SK-N-SH (cell line): ENCODE data around the gene LRMDA. TPM values are rescaled to one million over a fixed set of nuclear protein-coding genes. Genes with fewer than 3 reads are reported as not detected.

Experiments used
- CTCF ChIA-PET: fragments of 300-600, 350-600 bp; formaldehyde crosslinking; extraction: SDS; loops from one replicate; lab custom pipeline; 2021; lab: Yijun Ruan, JAX
- POLR2A ChIA-PET: fragments of 350-600 bp; sonication (Branson Sonifier 250); formaldehyde crosslinking; extraction: SDS; loops from one replicate; lab custom pipeline; 2020; ENCODE audit warnings: antibody characterized with exemption, inconsistent platforms; lab: Yijun Ruan, JAX
- DNase-seq: peaks from one replicate; pipeline ENCODE4 v3.0.0; 2012
- H2AFZ ChIP-seq: fragments of 200-600 bp; sonication (generic); 2 replicates; pipeline ENCODE4 v1.8.1; 2016; ENCODE audit warnings: antibody characterized with exemption, mild to moderate bottlenecking, low read depth
- H3F3A ChIP-seq: fragments of 200-600 bp; sonication (generic); replicated peaks from 2 replicates; pipeline ENCODE3; 2016; ENCODE audit warnings: antibody characterized with exemption, mild to moderate bottlenecking; ENCODE audit not compliant: insufficient read depth
- H3K27ac ChIP-seq, 2 experiments: fragments of 200-500 bp in 1 of 2; fragments of 200-600 bp in 1 of 2; sonication (Bioruptor generic) in 1 of 2; sonication (generic), shearing (Covaris generic) in 1 of 2; 2 replicates each; pipeline versions ENCODE4 v1.5.1 to v1.6.1; 2014 to 2016; ENCODE audit warnings: low read depth in 2 of 2, inconsistent platforms in 1 of 2, low read length in 1 of 2, mild to moderate bottlenecking in 1 of 2, mixed read lengths in 1 of 2
- H3K27me3 ChIP-seq: fragments of 200-600 bp; sonication (generic), shearing (Covaris generic); 2 replicates; pipeline ENCODE4 v1.6.1; 2016; ENCODE audit warnings: mixed run types; ENCODE audit not compliant: insufficient read depth
- H3K36me3 ChIP-seq, 2 experiments: fragments of 200-500 bp in 1 of 2; fragments of 200-600 bp in 1 of 2; sonication (Bioruptor generic) in 1 of 2; sonication (generic) in 1 of 2; replicated peaks in 1 of 2; 2 replicates each; pipeline versions ENCODE3 to v1.5.1; 2014 to 2016; ENCODE audit warnings: low read length in 1 of 2, mild to moderate bottlenecking in 1 of 2; ENCODE audit not compliant: insufficient read depth in 2 of 2, control insufficient read depth in 1 of 2
- H3K4me1 ChIP-seq, 2 experiments: fragments of 200-500 bp in 1 of 2; fragments of 200-600 bp in 1 of 2; sonication (Bioruptor generic) in 1 of 2; sonication (generic), shearing (Covaris generic) in 1 of 2; 2 replicates each; pipeline versions ENCODE4 v1.5.1 to v1.6.1; 2014 to 2016; ENCODE audit warnings: low read depth in 1 of 2, low read length in 1 of 2, mixed run types in 1 of 2; ENCODE audit not compliant: insufficient read depth in 2 of 2, control insufficient read depth in 1 of 2
- H3K4me2 ChIP-seq: fragments of 200-600 bp; sonication (generic), shearing (Covaris generic); 2 replicates; pipeline ENCODE4 v1.6.1; 2017; ENCODE audit warnings: mixed run types
- H3K4me3 ChIP-seq, 2 experiments: fragments of 200-500 bp in 1 of 2; fragments of 200-600 bp in 1 of 2; sonication (Bioruptor generic) in 1 of 2; sonication (generic), shearing (Covaris generic) in 1 of 2; 2 replicates each; pipeline versions ENCODE4 v1.5.1 to v1.8.1; 2014 to 2016; ENCODE audit warnings: low read depth in 2 of 2, inconsistent platforms in 1 of 2, low read length in 1 of 2, mild to moderate bottlenecking in 1 of 2, mixed read lengths in 1 of 2, moderate library complexity in 1 of 2
- H3K79me2 ChIP-seq: fragments of 200-600 bp; sonication (generic); 2 replicates; pipeline ENCODE4 v1.8.1; 2017; ENCODE audit warnings: mild to moderate bottlenecking; ENCODE audit not compliant: insufficient read depth
- H3K9ac ChIP-seq: fragments of 200-600 bp; sonication (generic); 2 replicates; pipeline ENCODE4 v1.6.1; 2017; ENCODE audit warnings: mixed run types
- H3K9me2 ChIP-seq: fragments of 200-600 bp; sonication (generic); 2 replicates; pipeline ENCODE4 v1.6.1; 2017; ENCODE audit warnings: mixed run types
- H3K9me3 ChIP-seq: fragments of 200-600 bp; sonication (generic); 2 replicates; pipeline ENCODE4 v1.6.1; 2017; ENCODE audit warnings: mixed run types, mild to moderate bottlenecking, moderate library complexity
- H4K20me1 ChIP-seq: fragments of 200-600 bp; sonication (generic); 2 replicates; pipeline ENCODE4 v1.6.1; 2017; ENCODE audit warnings: mild to moderate bottlenecking, mixed run types; ENCODE audit not compliant: insufficient read depth
- CHD2 ChIP-seq: fragments of 150-350 bp; IDR thresholded peaks from 2 replicates; pipeline ENCODE4 v1.6.1; 2018; ENCODE audit warnings: low read length; ENCODE audit not compliant: partially characterized antibody
- ELF1 ChIP-seq: IDR thresholded peaks from 2 replicates; pipeline ENCODE4 v1.4.0; 2012
- EP300 ChIP-seq, 2 experiments: IDR thresholded peaks; 2 replicates each; pipeline versions ENCODE4 v1.4.0 to v1.6.1; 2012; ENCODE audit warnings: borderline replicate concordance in 1 of 2, low read depth in 1 of 2, low read length in 1 of 2
- EZH2phosphoT487 ChIP-seq: fragments of 200-600 bp; sonication (generic); IDR thresholded peaks from 2 replicates; pipeline ENCODE4 v1.6.1; 2017; ENCODE audit warnings: low read depth, mixed run types, mild to moderate bottlenecking, antibody characterized with exemption, moderate library complexity, borderline replicate concordance
- FOXJ3 ChIP-seq: sonication (generic); formaldehyde crosslinking; IDR thresholded peaks from 2 replicates; pipeline ENCODE4 v1.5.1; 2020; ENCODE audit warnings: mild to moderate bottlenecking, missing genetic modification reagents
- FOXM1 ChIP-seq: IDR thresholded peaks from 2 replicates; pipeline ENCODE4 v1.4.0; 2012; ENCODE audit warnings: low read depth, mild to moderate bottlenecking
- GABPA ChIP-seq: IDR thresholded peaks from 2 replicates; pipeline ENCODE4 v1.4.0; 2012; ENCODE audit warnings: low read depth, mild to moderate bottlenecking
- IRF3 ChIP-seq: fragments of 150-350 bp; IDR thresholded peaks from 2 replicates; pipeline ENCODE4 v1.6.1; 2016; ENCODE audit warnings: mild to moderate bottlenecking, low read depth, low read length
- JUND ChIP-seq: IDR thresholded peaks from 2 replicates; pipeline ENCODE4 v1.4.0; 2012
- MEF2A ChIP-seq: IDR thresholded peaks from 2 replicates; pipeline ENCODE4 v1.4.0; 2012; ENCODE audit warnings: low read depth, borderline replicate concordance
- NFIC ChIP-seq: IDR thresholded peaks from 2 replicates; pipeline ENCODE4 v1.4.0; 2012; ENCODE audit warnings: borderline replicate concordance
- PBX3 ChIP-seq: IDR thresholded peaks from 2 replicates; pipeline ENCODE4; 2012
- REST ChIP-seq: IDR thresholded peaks from 2 replicates; pipeline ENCODE4 v1.6.1; 2012; ENCODE audit warnings: mild to moderate bottlenecking, low read depth, low read length, moderate library complexity
- SIN3A ChIP-seq: IDR thresholded peaks from 2 replicates; pipeline ENCODE4 v1.6.1; 2012; ENCODE audit warnings: low read depth, mild to moderate bottlenecking, low read length, moderate library complexity, borderline replicate concordance
- TCF12 ChIP-seq: IDR thresholded peaks from 2 replicates; pipeline ENCODE4 v1.4.0; 2012
- TEAD4 ChIP-seq: IDR thresholded peaks from 2 replicates; pipeline ENCODE4 v1.4.0; 2012; ENCODE audit warnings: mild to moderate bottlenecking, borderline replicate concordance; ENCODE audit not compliant: insufficient read depth
- YY1 ChIP-seq: IDR thresholded peaks from 2 replicates; pipeline ENCODE4 v1.4.0; 2012; ENCODE audit warnings: low read depth, mild to moderate bottlenecking
- WGBS: methylation state at CpG from one replicate; pipeline ENCODE4 v1.1.6; 2017; ENCODE audit warnings: low lambda C conversion rate; 5-methylcytosine and 5-hydroxymethylcytosine counted together
- polyA plus RNA-seq, 3 experiments: library from polyadenylated mRNA; depleted of rRNA; stranded (reverse); fragments of >200 nt; gene quantifications; 2 replicates each; pipeline ENCODE4 v1.2.3, GENCODE V29; 2012
- TF ChIP-seq, protein P1 (sequence below): IDR thresholded peaks from 2 replicates; pipeline ENCODE4 v1.4.0; 2012; ENCODE audit warnings: low read depth
- TF ChIP-seq, protein P2 (sequence below): IDR thresholded peaks from 2 replicates; pipeline ENCODE4 v1.4.0; 2012; ENCODE audit warnings: low read depth, borderline replicate concordance
- TF ChIP-seq, protein P3 (sequence below): fragments of 200-600 bp; sonication (generic); IDR thresholded peaks from 2 replicates; pipeline ENCODE4 v1.6.1; 2017; ENCODE audit warnings: antibody characterized with exemption, mild to moderate bottlenecking, moderate library complexity

Gene LRMDA
- polyA plus RNA-seq, 1 of the 3 experiments (the other 2 are of a cell fraction), result 0.95 TPM

DNA sequence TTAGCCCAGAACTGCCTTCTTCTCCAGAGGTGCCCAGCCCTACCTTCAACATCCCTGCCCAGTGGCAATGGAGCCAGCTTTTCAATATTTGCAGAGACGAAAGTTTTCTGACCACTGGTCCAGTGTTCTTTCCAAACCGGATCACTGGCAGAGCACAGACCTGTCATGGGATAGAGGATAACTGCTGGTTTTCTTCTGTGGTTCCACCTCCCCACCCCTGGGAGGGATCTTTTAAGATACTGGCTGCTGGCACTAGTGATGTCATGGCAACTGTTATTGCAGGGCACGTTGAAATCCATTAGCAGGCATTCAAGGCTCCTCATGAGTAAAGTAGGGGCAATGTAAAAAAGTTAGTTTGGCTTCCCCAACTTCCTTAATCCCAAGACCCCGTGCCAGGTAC, 387.1 kb downstream of the LRMDA start:
- Histone ChIP-seq H3K27ac (no peak overlapping the region), H4K20me1 (no peaks in the 10 kb centered on the region), H3K4me1 (no peaks in the 10 kb centered on the region), H3F3A (no peaks in the 10 kb centered on the region), H3K4me3 (no peak overlapping the region), H3K9ac (no peak overlapping the region), H3K4me2 (no peak overlapping the region), H3K79me2 (no peaks in the 10 kb centered on the region), H2AFZ (no peak overlapping the region), H3K27me3 (no peaks in the 10 kb centered on the region), H3K9me2 (no peaks in the 10 kb centered on the region), H3K9me3 (no peaks in the 10 kb centered on the region), H3K36me3 (no peaks in the 10 kb centered on the region)
- ChIA-PET CTCF (no interaction called here), POLR2A (no interaction called here)
- 48% methylated on average over 4 of the region's 4 CpGs for WGBS
- no peak for DNase-seq
- TF ChIP-seq CHD2, result no peak
- TF ChIP-seq YY1, result no peak
- no peak for TF ChIP-seq IRF3
- TF ChIP-seq, protein P1, sequence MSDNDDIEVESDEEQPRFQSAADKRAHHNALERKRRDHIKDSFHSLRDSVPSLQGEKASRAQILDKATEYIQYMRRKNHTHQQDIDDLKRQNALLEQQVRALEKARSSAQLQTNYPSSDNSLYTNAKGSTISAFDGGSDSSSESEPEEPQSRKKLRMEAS, result no peak
- TF ChIP-seq, protein P2, sequence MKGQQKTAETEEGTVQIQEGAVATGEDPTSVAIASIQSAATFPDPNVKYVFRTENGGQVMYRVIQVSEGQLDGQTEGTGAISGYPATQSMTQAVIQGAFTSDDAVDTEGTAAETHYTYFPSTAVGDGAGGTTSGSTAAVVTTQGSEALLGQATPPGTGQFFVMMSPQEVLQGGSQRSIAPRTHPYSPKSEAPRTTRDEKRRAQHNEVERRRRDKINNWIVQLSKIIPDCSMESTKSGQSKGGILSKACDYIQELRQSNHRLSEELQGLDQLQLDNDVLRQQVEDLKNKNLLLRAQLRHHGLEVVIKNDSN, result no peak
- TF ChIP-seq EP300 (IDR thresholded peaks at IDR 0.05; ENCODE audit: borderline replicate concordance in 1 of 2, low read depth in 1 of 2, low read length in 1 of 2), result no peak
- TF ChIP-seq GABPA, result no peak
- TF ChIP-seq NFIC, result no peak
- TF ChIP-seq JUND, result no peak
- no peak for TF ChIP-seq EZH2phosphoT487
- no peak for TF ChIP-seq PBX3
- no peak for TF ChIP-seq ELF1
- no peak for TF ChIP-seq FOXJ3 (CRISPR knock-in tag)
- TF ChIP-seq TEAD4, result no peak
- TF ChIP-seq SIN3A, result no peak
- TF ChIP-seq, all 33 proteins: peak for 0

DNA sequence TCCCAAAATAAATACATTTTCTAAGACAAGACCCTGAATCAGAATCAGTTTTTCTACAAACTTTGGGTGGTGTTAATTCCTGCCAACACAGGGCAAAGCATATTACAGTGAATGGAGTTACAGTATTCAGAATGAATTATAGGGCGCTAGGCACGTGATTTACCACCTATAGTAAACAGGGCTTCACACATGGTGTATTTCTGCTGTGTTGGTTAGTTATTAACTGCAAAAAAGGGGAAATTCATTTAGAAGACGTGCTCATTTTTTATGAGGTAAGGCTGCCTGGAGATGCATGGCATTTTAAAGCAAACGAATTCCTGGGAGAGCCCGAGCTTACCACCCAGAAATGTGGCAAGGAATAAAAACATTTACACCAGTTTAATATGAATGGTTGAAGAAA, 393.8 kb downstream of the LRMDA start:
- ChIA-PET CTCF (no interaction called here), POLR2A (no interaction called here)
- Histone ChIP-seq H2AFZ (no peak overlapping the region), H3K4me3 (no peak overlapping the region), H3K27ac (no peak overlapping the region), H3K9ac (no peak overlapping the region), H3K36me3 (no peaks in the 10 kb centered on the region), H3K4me2 (no peak overlapping the region), H3F3A (no peaks in the 10 kb centered on the region), H3K4me1 (peaks cover 0 to 6% of the 10 kb centered on the region in 2 experiments; a peak in 2 of 4 replicates), H3K27me3 (no peaks in the 10 kb centered on the region), H3K79me2 (no peaks in the 10 kb centered on the region), H3K9me3 (no peaks in the 10 kb centered on the region), H4K20me1 (no peaks in the 10 kb centered on the region), H3K9me2 (no peaks in the 10 kb centered on the region)
- WGBS, result 71% methylated on average over 5 of the region's 5 CpGs
- no peak for DNase-seq
- TF ChIP-seq REST (no peak), FOXM1 (no peak), EP300 (IDR thresholded peaks at IDR 0.05; ENCODE audit: borderline replicate concordance in 1 of 2, low read depth in 1 of 2, low read length in 1 of 2) (no peak), MEF2A (no peak), TCF12 (no peak), EZH2phosphoT487 (no peak)
- TF ChIP-seq, protein P3, sequence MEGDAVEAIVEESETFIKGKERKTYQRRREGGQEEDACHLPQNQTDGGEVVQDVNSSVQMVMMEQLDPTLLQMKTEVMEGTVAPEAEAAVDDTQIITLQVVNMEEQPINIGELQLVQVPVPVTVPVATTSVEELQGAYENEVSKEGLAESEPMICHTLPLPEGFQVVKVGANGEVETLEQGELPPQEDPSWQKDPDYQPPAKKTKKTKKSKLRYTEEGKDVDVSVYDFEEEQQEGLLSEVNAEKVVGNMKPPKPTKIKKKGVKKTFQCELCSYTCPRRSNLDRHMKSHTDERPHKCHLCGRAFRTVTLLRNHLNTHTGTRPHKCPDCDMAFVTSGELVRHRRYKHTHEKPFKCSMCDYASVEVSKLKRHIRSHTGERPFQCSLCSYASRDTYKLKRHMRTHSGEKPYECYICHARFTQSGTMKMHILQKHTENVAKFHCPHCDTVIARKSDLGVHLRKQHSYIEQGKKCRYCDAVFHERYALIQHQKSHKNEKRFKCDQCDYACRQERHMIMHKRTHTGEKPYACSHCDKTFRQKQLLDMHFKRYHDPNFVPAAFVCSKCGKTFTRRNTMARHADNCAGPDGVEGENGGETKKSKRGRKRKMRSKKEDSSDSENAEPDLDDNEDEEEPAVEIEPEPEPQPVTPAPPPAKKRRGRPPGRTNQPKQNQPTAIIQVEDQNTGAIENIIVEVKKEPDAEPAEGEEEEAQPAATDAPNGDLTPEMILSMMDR, result no peak
